Measurements from ENCODE around the gene HSPA12A. TPM values are rescaled to one million over a fixed set of nuclear protein-coding genes. Genes with fewer than 3 reads are reported as not detected.

The HSPA12A gene
- total RNA-seq, 4 donors from 2014 or later = 2.6 to 15.7 (median 6.8) TPM

- TF ChIP-seq POLR2A (IDR thresholded peaks at IDR 0.05) = no peak
- no peak for TF ChIP-seq CTCF (IDR thresholded peaks at IDR 0.05)
- Histone ChIP-seq H3K4me1 (peaks cover 0 to 9% (median 0%) of the 10 kb centered on the region in 4 donors), H3K36me3 (no peaks in the 10 kb centered on the region), H3K4me3 (no peak overlapping the region), H3K27ac (no peak overlapping the region), H3K27me3 (no peaks in the 10 kb centered on the region), H3K9me3 (no peaks in the 10 kb centered on the region)
- no peak for DNase-seq
These were observed 20.6 kb downstream of the HSPA12A start for GRCh38 chr10:116721547-116722392.

- H3K9me3 ChIP-seq = no peaks in the 10 kb centered on the region
- peaks cover 0 to 9% (median 0%) of the 10 kb centered on the region in 4 donors for H3K4me1 ChIP-seq
- H3K27ac ChIP-seq = no peak overlapping the region
- no peaks in the 10 kb centered on the region for H3K36me3 ChIP-seq
- H3K27me3 ChIP-seq = no peaks in the 10 kb centered on the region
- TF ChIP-seq CTCF (IDR thresholded peaks at IDR 0.05) (no peak), POLR2A (IDR thresholded peaks at IDR 0.05) (no peak)
- no peak overlapping the region for H3K4me3 ChIP-seq
- no peak for DNase-seq
These were observed 21.5 kb downstream of the HSPA12A start for GRCh38 chr10:116720668-116721546.

GRCh38 chr10:116720241-116720643, 22.1 kb downstream of the HSPA12A start:
- no peaks in the 10 kb centered on the region for H3K9me3 ChIP-seq
- H3K4me1 ChIP-seq = peaks cover 0 to 9% (median 0%) of the 10 kb centered on the region in 4 donors
- H3K4me3 ChIP-seq = no peak overlapping the region
- no peak overlapping the region for H3K27ac ChIP-seq
- no peak for DNase-seq
- TF ChIP-seq CTCF (IDR thresholded peaks at IDR 0.05) (no peak), POLR2A (IDR thresholded peaks at IDR 0.05) (no peak)
- H3K27me3 ChIP-seq = no peaks in the 10 kb centered on the region
- no peaks in the 10 kb centered on the region for H3K36me3 ChIP-seq

GRCh38 chr10:116719804-116720203, 22.6 kb downstream of the HSPA12A start:
- no peak for TF ChIP-seq CTCF (IDR thresholded peaks at IDR 0.05)
- no peak for TF ChIP-seq POLR2A (IDR thresholded peaks at IDR 0.05)
- H3K27ac ChIP-seq = no peak overlapping the region
- H3K9me3 ChIP-seq = no peaks in the 10 kb centered on the region
- peaks cover 0 to 9% (median 0%) of the 10 kb centered on the region in 4 donors for H3K4me1 ChIP-seq
- DNase-seq = no peak
- H3K4me3 ChIP-seq = no peak overlapping the region
- no peaks in the 10 kb centered on the region for H3K36me3 ChIP-seq
- no peaks in the 10 kb centered on the region for H3K27me3 ChIP-seq

GRCh38 chr10:116718058-116718457, 24.3 kb downstream of the HSPA12A start:
- no peak for DNase-seq
- Histone ChIP-seq H3K4me3 (no peak overlapping the region), H3K4me1 (peaks cover 0 to 9% (median 0%) of the 10 kb centered on the region in 4 donors), H3K27me3 (no peaks in the 10 kb centered on the region), H3K27ac (no peak overlapping the region), H3K9me3 (no peaks in the 10 kb centered on the region), H3K36me3 (no peaks in the 10 kb centered on the region)
- no peak for TF ChIP-seq CTCF (IDR thresholded peaks at IDR 0.05)
- no peak for TF ChIP-seq POLR2A (IDR thresholded peaks at IDR 0.05)

Data from Peyer's patch (tissue), 4 donors.